ENCODE data around the gene ZIC5. TPM values are rescaled to one million over a fixed set of nuclear protein-coding genes. Genes with fewer than 3 reads are reported as not detected.
A peak's percentile ranks its signal among the peaks of the same experiment; 100 is the strongest.

ZIC5 gene
- total RNA-seq, 2 donors from 2014 or later: not detected

DNA sequence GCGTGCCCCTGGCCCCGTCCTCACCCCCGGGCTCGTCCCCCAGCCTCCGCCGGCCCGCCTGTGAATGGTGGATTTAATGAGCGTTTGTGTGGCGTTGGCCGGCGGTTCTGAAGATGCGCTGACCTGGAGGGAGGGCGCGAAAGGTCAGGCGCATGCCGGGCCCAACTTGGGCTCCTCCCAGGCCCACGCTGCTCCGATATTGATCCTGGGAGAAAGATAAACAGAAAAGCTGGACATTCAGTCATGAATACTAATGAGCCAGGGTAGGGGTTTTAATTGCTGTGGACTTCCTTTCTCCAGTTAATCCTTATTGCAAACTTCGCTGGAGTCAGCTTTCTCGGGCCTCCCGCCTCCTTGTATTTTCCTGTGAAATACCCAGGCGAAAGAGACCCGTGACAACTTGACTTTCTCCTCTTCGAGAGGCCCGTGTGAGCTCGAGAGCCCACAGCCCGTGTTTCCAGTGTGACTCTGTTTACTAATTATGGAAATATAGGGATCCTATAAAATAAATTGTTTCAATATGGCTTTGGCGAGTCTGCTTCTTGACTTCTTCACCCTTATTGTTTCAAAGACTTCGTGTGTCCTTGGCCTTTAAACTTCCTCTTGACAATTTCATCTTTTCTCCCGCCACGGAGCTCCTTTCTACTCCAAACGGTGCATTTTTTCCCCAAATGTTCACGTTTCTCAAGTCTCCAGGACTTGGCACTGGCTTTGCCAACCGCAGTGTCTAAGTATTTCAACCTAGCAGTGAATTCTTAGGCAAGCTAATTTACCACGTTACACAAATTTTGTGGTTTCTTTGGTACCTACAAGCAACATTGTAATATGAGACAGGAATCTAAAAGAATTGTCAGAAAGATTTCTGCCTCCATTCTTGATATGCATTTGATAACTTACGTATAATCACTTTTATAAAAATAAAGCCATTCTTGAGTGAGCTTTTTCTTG, 20.5 kb upstream of the ZIC5 start:
- DNase-seq (no peak), ATAC-seq (replicated peaks in 1 of 2) (no peak)
- no peak overlapping the region for H3K27ac Mint-ChIP-seq
- H3K9me3 Mint-ChIP-seq: peaks cover 0 to 2% of the 10 kb centered on the region in 2 donors
- peaks cover 44% of the 10 kb centered on the region for H3K4me1 Mint-ChIP-seq (ENCODE audit: low read depth)
- peaks cover 2 to 6% of the 10 kb centered on the region in 2 donors for H3K36me3 Mint-ChIP-seq (ENCODE audit: insufficient read depth in 2 of 2)
- H3K4me3 Mint-ChIP-seq: no peak overlapping the region
- H3K27me3 Mint-ChIP-seq (ENCODE audit: low read depth): peaks cover 97% of the 10 kb centered on the region

GRCh38 chr13:99991013-99991827, 19.7 kb upstream of the ZIC5 start:
- ATAC-seq (replicated peaks in 1 of 2) (peak in 1 of 2 donors; percentile 17), DNase-seq (no peak)
- Mint-ChIP-seq H3K27ac (no peak overlapping the region), H3K36me3 (ENCODE audit: insufficient read depth in 2 of 2) (peaks cover 2 to 7% of the 10 kb centered on the region in 2 donors), H3K9me3 (peaks cover 0 to 2% of the 10 kb centered on the region in 2 donors), H3K4me3 (peak overlapping the region; percentile 40 to 69), H3K27me3 (ENCODE audit: low read depth) (peaks cover 97% of the 10 kb centered on the region), H3K4me1 (ENCODE audit: low read depth) (peaks cover 38% of the 10 kb centered on the region)

DNA sequence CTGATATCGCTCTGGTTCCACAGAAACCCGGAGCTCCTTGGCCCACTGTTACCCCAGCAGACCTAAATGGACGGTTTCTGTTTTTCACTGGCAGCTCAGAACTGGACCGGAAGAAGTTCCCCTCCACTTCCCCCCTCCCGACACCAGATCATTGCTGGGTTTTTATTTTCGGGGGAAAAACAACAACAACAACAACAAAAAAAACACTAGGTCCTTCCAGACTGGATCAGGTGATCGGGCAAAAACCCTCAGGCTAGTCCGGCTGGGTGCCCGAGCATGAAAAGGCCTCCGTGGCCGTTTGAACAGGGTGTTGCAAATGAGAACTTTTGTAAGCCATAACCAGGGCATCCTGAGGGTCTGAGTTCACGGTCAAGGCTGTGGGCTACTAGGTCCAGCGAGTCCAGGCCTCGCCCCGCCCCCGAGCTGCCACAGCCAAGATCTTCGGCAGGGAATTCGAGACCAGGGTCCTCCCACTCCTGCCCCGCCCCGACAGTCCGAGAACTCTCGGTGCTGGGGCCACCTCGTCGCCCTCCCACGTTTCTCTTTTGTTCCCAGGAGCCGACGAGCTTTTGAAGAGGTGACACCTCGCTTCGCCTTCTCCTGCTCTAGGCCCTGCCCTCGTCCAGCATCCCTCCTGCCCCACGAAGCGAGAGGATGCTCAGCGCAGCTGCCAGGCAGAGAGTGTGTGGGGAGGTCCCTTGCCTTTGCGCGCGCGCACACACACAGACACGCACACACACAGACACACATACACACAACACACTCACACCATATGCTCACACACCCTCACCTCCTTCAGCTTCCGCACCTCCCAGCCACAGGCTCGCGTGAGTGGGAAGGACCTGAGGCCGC, 18.8 kb upstream of the ZIC5 start:
- DNase-seq (no peak), ATAC-seq (replicated peaks in 1 of 2) (peak; percentile 37 to 56)
- Mint-ChIP-seq H3K27me3 (ENCODE audit: low read depth) (peaks cover 95% of the 10 kb centered on the region), H3K4me1 (ENCODE audit: low read depth) (peaks cover 35% of the 10 kb centered on the region), H3K36me3 (ENCODE audit: insufficient read depth in 2 of 2) (peaks cover 4 to 6% of the 10 kb centered on the region in 2 donors), H3K27ac (no peak overlapping the region), H3K9me3 (peaks cover 0 to 1% of the 10 kb centered on the region in 2 donors), H3K4me3 (peak overlapping the region; percentile 39 to 69)

DNA sequence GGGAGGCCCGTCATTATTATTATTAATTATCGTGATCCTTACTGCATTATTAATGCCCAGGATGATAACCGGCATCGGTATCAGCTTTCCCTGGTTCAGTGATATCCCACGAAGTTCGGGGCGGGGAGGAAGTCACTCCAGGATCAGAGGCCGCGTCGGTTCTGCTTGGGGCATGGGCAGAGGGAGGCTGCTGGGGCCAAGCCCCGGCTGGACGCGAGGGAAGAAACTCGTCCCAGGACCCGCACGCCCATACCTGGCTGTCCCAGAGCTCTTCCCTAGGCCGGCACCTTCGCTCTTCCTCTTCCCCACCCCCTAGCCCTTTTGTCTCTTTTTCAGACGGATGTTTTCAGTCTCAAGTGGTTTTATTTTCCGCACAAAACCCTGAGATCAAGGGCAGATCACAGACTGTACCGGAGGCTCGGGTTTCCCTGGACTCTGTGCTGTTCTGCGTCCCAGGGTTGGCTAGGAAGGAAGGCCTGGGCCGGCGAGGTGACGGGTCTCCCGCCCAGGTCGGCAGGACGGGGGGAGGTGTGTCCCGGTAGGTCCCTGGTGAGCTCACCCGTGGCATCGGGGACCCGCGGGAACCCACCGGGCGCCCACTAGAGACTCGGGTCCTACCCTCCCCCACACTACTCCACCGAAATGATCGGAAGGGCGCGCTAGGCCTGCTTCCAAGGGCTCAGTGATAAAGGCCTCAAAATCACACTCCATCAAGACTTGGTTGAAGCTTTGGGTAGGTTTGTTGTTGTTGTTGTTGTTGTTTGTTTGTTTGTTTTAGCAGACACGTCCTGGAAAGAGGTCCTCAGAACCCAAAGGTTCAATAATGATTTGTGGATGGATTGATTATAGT, 17.9 kb upstream of the ZIC5 start:
- Mint-ChIP-seq H3K27me3 (ENCODE audit: low read depth) (peaks cover 88% of the 10 kb centered on the region), H3K9me3 (no peaks in the 10 kb centered on the region), H3K4me1 (ENCODE audit: low read depth) (peaks cover 35% of the 10 kb centered on the region), H3K27ac (no peak overlapping the region), H3K36me3 (ENCODE audit: insufficient read depth in 2 of 2) (peaks cover 4 to 6% of the 10 kb centered on the region in 2 donors), H3K4me3 (peak overlapping the region; percentile 64 to 69)
- DNase-seq (no peak), ATAC-seq (replicated peaks in 1 of 2) (peak in 1 of 2 donors; percentile 18)

DNA sequence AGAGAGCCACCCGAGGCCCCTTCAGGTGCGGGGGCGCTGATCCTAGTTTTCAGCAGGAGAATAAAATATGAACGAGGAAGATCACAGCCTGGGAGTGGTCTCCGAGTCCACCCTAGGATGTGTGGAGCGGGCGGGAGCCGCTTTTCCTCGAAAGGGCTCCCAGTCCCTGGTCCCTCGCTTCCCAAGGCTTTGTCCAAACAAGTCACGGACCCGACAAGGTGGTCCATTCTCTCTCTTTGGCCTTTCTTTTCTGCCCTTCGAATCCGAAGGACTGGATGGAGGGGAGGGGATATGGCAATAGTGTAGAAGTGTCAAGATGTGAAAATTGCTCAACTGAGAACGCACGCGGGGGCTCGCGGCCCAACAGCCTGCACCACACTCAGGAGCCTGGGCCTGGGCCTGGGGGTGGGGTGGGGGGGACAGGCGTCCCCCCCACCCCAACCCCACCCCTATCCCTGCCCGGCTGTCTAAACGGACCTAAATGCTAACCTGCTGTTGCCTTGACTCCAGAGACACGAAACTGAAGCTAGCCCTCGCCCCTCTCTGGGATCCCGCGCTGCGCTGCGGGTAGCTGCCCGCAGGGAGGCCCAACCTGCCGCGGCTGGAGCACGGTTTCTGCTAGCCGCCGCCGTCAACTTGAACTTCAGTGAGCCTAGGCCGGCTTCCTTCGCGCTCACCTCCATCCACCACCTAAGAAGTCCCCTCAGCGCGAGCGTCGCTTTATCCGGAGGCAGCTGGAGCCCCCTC, 17.1 kb upstream of the ZIC5 start:
- H3K4me3 Mint-ChIP-seq: peak overlapping the region; percentile 64 to 69
- H3K4me1 Mint-ChIP-seq (ENCODE audit: low read depth): peaks cover 35% of the 10 kb centered on the region
- no peak for DNase-seq
- H3K27me3 Mint-ChIP-seq (ENCODE audit: low read depth): peaks cover 88% of the 10 kb centered on the region
- no peaks in the 10 kb centered on the region for H3K9me3 Mint-ChIP-seq
- H3K36me3 Mint-ChIP-seq (ENCODE audit: insufficient read depth in 2 of 2): peaks cover 4 to 6% of the 10 kb centered on the region in 2 donors
- peak overlapping the region; percentile 67 for H3K27ac Mint-ChIP-seq
- ATAC-seq (replicated peaks in 1 of 2): no peak

DNA sequence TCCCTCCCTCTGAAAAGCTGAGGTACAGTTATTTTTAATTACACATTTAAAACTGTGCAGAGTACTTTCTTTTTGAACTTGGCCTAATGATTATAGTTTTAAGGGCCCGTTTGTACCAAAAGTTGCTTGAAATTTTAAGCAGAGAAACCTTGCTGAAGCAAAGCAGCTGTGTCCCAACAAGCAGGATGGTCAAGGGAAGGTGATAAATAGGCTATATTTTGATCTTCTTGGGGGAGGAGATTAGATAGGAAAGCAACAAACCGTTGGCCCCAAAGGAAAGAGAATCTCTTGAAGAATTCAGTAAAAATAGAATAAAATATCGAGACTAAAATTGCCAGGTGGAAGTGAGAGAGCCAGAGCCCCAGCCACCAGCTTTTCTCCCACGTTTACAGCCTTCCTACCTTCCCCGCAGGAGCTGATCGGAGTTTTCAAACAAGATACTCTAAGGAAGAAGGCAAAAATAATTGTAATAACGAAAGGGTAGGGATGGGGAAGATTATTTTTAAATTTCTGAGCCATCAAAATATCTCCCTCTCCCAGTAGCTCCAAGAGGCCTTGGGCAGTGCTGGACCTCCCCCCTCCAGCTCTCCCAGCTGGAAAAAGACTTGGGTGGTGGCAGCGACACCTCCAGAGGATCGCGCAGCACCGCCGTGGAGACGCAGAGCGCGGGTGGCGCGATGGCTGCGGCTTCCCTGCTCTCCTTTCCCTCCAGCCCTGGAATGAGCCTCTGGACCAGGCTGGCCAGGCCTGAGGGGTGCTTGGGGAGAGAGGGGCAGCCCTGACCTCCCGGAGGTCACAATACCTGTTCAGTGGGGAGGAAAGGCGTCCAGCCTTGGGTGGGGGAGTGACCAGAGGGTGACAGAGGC, 15.8 kb upstream of the ZIC5 start:
- peaks cover 88% of the 10 kb centered on the region for H3K27me3 Mint-ChIP-seq (ENCODE audit: low read depth)
- H3K36me3 Mint-ChIP-seq (ENCODE audit: insufficient read depth in 2 of 2): peaks cover 4 to 6% of the 10 kb centered on the region in 2 donors
- DNase-seq (no peak), ATAC-seq (replicated peaks in 1 of 2) (no peak)
- H3K9me3 Mint-ChIP-seq: no peaks in the 10 kb centered on the region
- H3K27ac Mint-ChIP-seq: peak overlapping the region; percentile 84
- H3K4me1 Mint-ChIP-seq (ENCODE audit: low read depth): peaks cover 33% of the 10 kb centered on the region
- no peak overlapping the region for H3K4me3 Mint-ChIP-seq

DNA sequence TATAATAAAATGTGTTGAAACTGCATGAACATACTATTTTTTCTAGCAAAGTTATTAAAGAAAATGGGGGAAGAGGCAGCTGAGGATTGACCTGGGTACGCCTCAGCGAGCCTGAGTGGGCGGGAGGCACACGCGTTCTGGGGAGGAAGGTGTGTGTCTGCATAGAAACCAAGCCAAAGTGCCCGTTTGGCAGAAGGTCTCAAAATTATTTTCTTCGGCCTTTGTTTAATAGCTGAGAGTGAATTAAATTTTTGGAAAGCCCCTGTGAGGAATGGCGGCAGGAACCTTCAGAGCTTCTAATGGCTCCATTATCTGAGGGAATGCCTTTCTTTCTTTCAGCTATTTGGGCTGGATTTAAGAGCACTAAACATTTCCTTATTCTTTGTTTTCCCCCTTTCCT, 15.2 kb upstream of the ZIC5 start:
- Mint-ChIP-seq H3K27ac (peak overlapping the region; percentile 84), H3K27me3 (ENCODE audit: low read depth) (peaks cover 82% of the 10 kb centered on the region)

DNA sequence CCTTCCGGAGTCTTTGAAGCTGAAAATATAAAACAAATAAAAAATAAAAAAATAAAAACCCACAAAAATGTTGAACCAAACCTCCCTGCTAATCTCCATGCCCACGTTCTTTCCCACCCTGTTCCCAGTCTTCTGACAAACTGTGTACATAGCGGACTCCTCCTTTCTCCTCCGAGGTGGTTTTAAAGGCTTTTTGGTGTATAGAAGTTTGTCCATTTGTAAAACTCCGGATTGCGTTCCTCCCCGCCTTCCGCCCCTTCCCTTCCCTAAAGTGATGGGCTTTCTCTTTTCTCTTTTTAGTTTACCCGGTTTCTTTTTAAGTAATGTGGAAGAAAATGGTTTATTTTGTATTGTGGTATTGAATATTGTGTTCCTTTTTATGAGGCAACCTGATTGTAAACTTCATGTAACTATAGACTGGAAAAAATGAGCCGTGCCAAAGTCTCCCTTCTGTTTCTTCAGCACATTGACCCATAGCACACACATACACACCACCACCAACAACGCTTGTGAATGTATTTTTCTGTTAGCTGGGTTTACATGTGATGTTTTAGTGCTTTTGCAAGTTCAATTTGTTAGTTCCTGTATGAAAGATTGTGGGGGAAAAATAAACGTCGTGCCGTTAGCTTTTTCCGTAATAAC, 14.4 kb upstream of the ZIC5 start:
- peaks cover 24% of the 10 kb centered on the region for H3K4me1 Mint-ChIP-seq (ENCODE audit: low read depth)
- H3K27ac Mint-ChIP-seq: peak overlapping the region; percentile 96
- ATAC-seq (replicated peaks in 1 of 2) (no peak), DNase-seq (no peak)
- peak overlapping the region in 1 of 2 donors; percentile 68 for H3K4me3 Mint-ChIP-seq
- peaks cover 75% of the 10 kb centered on the region for H3K27me3 Mint-ChIP-seq (ENCODE audit: low read depth)
- peaks cover 4 to 6% of the 10 kb centered on the region in 2 donors for H3K36me3 Mint-ChIP-seq (ENCODE audit: insufficient read depth in 2 of 2)
- no peaks in the 10 kb centered on the region for H3K9me3 Mint-ChIP-seq

More for the DNA sequence above, 15.2 kb upstream of the ZIC5 start:
- peaks cover 4 to 6% of the 10 kb centered on the region in 2 donors for H3K36me3 Mint-ChIP-seq (ENCODE audit: insufficient read depth in 2 of 2)
- H3K9me3 Mint-ChIP-seq: no peaks in the 10 kb centered on the region
- ATAC-seq (replicated peaks in 1 of 2) (no peak), DNase-seq (no peak)
- peaks cover 28% of the 10 kb centered on the region for H3K4me1 Mint-ChIP-seq (ENCODE audit: low read depth)
- no peak overlapping the region for H3K4me3 Mint-ChIP-seq

DNA sequence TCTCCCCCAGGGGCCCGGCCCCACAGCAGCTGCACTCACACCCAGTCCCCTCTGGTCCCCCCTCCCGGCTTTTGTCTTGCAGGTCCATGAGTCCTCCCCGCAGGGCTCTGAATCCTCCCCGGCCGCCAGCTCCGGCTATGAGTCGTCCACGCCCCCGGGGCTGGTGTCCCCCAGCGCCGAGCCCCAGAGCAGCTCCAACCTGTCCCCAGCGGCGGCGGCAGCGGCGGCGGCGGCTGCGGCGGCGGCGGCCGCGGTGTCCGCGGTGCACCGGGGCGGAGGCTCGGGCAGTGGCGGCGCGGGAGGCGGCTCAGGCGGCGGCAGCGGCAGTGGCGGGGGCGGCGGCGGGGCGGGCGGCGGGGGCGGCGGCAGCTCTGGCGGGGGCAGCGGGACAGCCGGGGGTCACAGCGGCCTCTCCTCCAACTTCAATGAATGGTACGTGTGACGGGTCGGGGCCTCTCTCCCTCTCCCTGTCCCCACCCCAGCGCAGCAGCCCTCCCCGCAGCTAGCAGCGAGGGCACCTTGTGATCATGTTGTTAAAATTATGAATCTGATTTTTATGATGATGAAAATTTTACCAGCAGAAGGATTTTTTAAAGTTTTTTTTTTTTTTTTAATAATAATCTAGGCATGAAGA, 13.8 kb upstream of the ZIC5 start:
- H3K4me1 Mint-ChIP-seq (ENCODE audit: low read depth): peaks cover 19% of the 10 kb centered on the region
- H3K4me3 Mint-ChIP-seq: no peak overlapping the region
- DNase-seq (no peak), ATAC-seq (replicated peaks in 1 of 2) (peak; percentile 8 to 15)
- peaks cover 4 to 6% of the 10 kb centered on the region in 2 donors for H3K36me3 Mint-ChIP-seq (ENCODE audit: insufficient read depth in 2 of 2)
- H3K9me3 Mint-ChIP-seq: no peaks in the 10 kb centered on the region
- H3K27me3 Mint-ChIP-seq (ENCODE audit: low read depth): peaks cover 68% of the 10 kb centered on the region
- H3K27ac Mint-ChIP-seq: no peak overlapping the region

Measured in activated T-cell treated with anti-CD3 and anti-CD28 coated beads, Interleukin-2, amount 50 U/mL, for 72 hours (primary cell).